ENCODE data around the gene ADGRV1. TPM values are rescaled to one million over a fixed set of nuclear protein-coding genes. Genes with fewer than 3 reads are reported as not detected.
"Not testable (repeated sequence)": the region's sequence is repeated elsewhere in the genome, so short reads cannot be mapped to it uniquely, and the experiment has no call there.

ADGRV1 gene
- total RNA-seq, 1 donor from 2014 or later, result 1.7 TPM

GRCh38 chr5:91018712-91019371, 460.2 kb downstream of the ADGRV1 start:
- ATAC-seq, result no peak
- no peak for DNase-seq (ENCODE audit: low spot score)
- intact Hi-C loops (cut with DNase I), result no loop called here

GRCh38 chr5:91020065-91020800, 461.6 kb downstream of the ADGRV1 start:
- DNase-seq (ENCODE audit: low spot score), result no peak
- intact Hi-C loops (cut with DNase I), result no loop called here
- no peak for ATAC-seq

GRCh38 chr5:91022518-91022917, 463.9 kb downstream of the ADGRV1 start:
- DNase-seq (ENCODE audit: low spot score), result no peak
- intact Hi-C loops (cut with DNase I), result no loop called here
- no peak for ATAC-seq

GRCh38 chr5:91024206-91024605, 465.6 kb downstream of the ADGRV1 start:
- DNase-seq (ENCODE audit: low spot score), result no peak
- no peak for ATAC-seq
- intact Hi-C loops (cut with DNase I), result no loop called here

- peak; percentile 59 for ATAC-seq
- intact Hi-C loops (cut with DNase I), result no loop called here
- DNase-seq (ENCODE audit: low spot score), result no peak
These were observed 466.1 kb downstream of the ADGRV1 start for GRCh38 chr5:91024727-91025126.

- ATAC-seq, result no peak
- no peak for DNase-seq (ENCODE audit: low spot score)
- intact Hi-C loops (cut with DNase I), result no loop called here
These were observed 466.9 kb downstream of the ADGRV1 start for GRCh38 chr5:91025449-91025848.

GRCh38 chr5:91025956-91026355, 467.4 kb downstream of the ADGRV1 start:
- no peak for DNase-seq (ENCODE audit: low spot score)
- ATAC-seq, result no peak
- intact Hi-C loops (cut with DNase I), result no loop called here

- intact Hi-C loops (cut with DNase I), result no loop called here
- no peak for ATAC-seq
- no peak for DNase-seq (ENCODE audit: low spot score)
These were observed 467.9 kb downstream of the ADGRV1 start for GRCh38 chr5:91026466-91026865.

GRCh38 chr5:91027405-91028139, 469.0 kb downstream of the ADGRV1 start:
- intact Hi-C loops (cut with DNase I), result no loop called here
- ATAC-seq (no peak), DNase-seq (ENCODE audit: low spot score) (no peak)

- intact Hi-C loops (cut with DNase I), result no loop called here
- ATAC-seq (no peak), DNase-seq (ENCODE audit: low spot score) (no peak)
These were observed 469.9 kb downstream of the ADGRV1 start for GRCh38 chr5:91028499-91028956.

GRCh38 chr5:91030521-91031401, 472.2 kb downstream of the ADGRV1 start:
- ATAC-seq (no peak), DNase-seq (ENCODE audit: low spot score) (no peak)
- intact Hi-C loops (cut with DNase I), result no loop called here

- DNase-seq (ENCODE audit: low spot score) (no peak), ATAC-seq (no peak)
- intact Hi-C loops (cut with DNase I), result no loop called here
These were observed 472.8 kb downstream of the ADGRV1 start for GRCh38 chr5:91031402-91031752.

GRCh38 chr5:91032125-91032524, 473.5 kb downstream of the ADGRV1 start:
- ATAC-seq, result no peak
- no peak for DNase-seq (ENCODE audit: low spot score)

GRCh38 chr5:91033370-91033769, 474.8 kb downstream of the ADGRV1 start:
- DNase-seq (ENCODE audit: low spot score) (no peak), ATAC-seq (no peak)
- intact Hi-C loops (cut with DNase I), result no loop called here

More at GRCh38 chr5:91032125-91032524, 473.5 kb downstream of the ADGRV1 start:
- intact Hi-C loops (cut with DNase I), result no loop called here

- ATAC-seq (peak; percentile 48), DNase-seq (ENCODE audit: low spot score) (no peak)
- intact Hi-C loops (cut with DNase I), result no loop called here
These were observed 479.7 kb downstream of the ADGRV1 start for GRCh38 chr5:91038180-91038808.

GRCh38 chr5:91041132-91041531, 482.5 kb downstream of the ADGRV1 start:
- ATAC-seq; intact Hi-C loops (cut with DNase I): not testable (repeated sequence)

GRCh38 chr5:91042247-91042935, 483.8 kb downstream of the ADGRV1 start:
- ATAC-seq (peak; percentile 42), DNase-seq (ENCODE audit: low spot score) (no peak)
- intact Hi-C loops (cut with DNase I), result no loop called here

More at GRCh38 chr5:91041132-91041531, 482.5 kb downstream of the ADGRV1 start:
- DNase-seq (ENCODE audit: low spot score), result not testable (repeated sequence)

- ATAC-seq, result peak; percentile 60
- DNase-seq (ENCODE audit: low spot score), result no peak
- intact Hi-C loops (cut with DNase I), result no loop called here
These were observed 484.3 kb downstream of the ADGRV1 start for GRCh38 chr5:91042936-91043255.
